GM18505 (cell line): ENCODE measurements around the gene DCP2.
A peak's percentile ranks its signal among the peaks of the same experiment; 100 is the strongest.
"Not testable (repeated sequence)": the region's sequence is repeated elsewhere in the genome, so short reads cannot be mapped to it uniquely, and the experiment has no call there.

Experiments used
- ATAC-seq: cut with Tn5 transposase; IDR thresholded peaks from one replicate; pipeline ENCODE4 v1.9.1; 2021; ENCODE audit not compliant: unreplicated experiment
- POLR2A ChIP-seq: IDR thresholded peaks from 4 replicates; pipeline ENCODE4 v1.6.1; 2011; ENCODE audit warnings: borderline replicate concordance; ENCODE audit not compliant: insufficient read depth, insufficient read length; ENCODE audit errors: extremely low read depth

Gene DCP2

DNA sequence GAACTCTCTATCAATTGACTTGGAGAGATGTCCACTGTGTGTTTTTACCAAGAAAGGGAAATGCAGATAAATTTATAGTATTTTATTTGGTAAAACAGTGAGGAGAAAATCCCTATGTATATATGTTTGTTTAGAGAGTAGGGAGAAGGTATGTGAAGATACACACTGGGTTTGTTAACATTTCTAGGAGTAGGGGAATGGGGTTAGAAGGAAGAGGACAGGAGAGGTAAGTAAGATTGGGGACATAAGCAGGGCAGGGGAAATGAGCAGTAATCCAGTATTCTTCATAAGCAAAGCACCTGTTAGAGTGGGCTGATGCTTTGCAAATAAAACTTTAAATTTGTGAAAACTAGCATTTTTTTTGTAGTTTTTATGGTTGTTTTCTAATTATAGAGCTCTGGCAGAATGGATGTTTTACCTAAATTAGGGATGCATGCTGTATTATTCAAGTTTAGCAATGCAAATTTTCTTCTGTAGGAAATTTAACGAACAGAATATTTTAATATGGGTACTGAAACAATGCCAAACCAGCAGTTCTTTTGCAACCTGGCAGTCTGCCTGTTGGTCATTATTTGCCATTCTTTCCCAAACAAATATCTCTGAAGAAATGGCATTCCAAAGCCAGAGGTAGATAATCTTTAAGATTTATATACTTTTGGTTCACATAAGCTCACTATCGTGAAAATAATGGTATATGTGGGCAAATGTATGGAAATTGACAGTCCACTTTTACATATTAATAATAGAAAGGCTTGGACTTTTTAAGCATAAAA lies 19.4 kb upstream of the DCP2 start:
- TF ChIP-seq POLR2A = no peak
- ATAC-seq = no peak

DNA sequence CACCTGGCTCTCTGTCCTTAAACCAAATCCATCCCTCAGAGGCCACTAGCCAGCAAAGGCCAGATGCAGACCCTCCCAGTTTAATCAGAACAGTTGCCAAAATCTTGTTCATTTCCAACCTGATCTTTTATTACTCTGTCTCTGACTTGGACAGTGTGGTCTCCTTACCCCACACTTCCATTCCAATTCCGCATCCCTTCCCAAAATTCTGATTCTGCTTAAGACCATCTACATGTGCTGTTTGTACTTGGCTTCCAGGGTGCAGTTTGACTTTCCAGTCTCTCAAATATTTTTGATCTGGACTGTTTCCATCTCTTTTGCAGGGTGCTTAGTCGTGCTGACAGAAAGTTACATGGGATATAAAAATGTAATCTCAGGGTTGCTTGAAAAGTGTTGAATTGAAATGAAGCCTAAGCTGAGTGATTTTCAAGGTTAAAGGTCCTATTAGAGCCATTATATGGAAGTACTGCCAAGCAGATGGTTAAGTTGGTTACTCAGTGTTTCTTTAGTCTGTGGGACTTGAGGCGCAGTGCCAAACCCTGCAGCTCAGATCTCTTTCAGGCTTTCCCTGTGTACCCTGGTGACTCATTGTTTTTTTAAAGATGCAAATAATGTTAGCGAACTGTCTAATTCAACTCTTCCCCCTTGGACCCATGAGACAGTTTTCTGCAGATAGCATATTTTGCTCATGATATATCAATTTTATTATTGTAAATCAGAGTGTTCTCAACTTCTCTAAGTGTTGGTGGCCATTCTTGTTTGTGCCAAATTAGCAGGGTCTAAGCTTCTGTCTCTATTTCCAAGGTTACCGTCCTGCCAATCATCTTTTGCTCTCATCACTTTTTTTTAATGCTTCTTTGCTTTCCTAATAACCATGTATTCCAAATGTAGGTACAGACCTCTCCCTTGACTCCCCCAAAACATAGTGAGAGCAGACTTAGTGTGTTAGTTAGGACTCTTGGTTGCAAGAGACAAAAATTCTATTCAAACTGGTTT lies 18.2 kb upstream of the DCP2 start:
- peak; percentile 79 for ATAC-seq
- no peak for TF ChIP-seq POLR2A

DNA sequence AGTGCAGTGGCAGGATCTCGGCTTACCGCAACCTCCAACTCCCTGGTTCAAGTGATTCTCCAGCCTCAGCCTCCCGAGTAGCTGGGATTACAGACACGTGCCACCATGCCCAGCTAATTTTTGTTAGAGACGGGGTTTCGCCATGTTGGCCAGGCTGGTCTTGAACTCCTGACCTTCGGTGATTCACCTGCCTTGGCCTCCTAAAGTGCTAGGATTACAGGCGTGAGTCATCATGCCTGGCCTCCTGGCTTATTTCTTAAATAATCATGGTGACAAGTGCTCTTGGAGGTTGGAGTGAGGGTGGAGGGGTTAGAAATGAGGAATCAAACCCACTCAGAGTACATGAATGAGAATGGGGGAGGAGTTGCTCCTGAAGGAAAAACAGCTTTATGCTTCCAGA lies 16.7 kb upstream of the DCP2 start:
- not testable (repeated sequence) for ATAC-seq

DNA sequence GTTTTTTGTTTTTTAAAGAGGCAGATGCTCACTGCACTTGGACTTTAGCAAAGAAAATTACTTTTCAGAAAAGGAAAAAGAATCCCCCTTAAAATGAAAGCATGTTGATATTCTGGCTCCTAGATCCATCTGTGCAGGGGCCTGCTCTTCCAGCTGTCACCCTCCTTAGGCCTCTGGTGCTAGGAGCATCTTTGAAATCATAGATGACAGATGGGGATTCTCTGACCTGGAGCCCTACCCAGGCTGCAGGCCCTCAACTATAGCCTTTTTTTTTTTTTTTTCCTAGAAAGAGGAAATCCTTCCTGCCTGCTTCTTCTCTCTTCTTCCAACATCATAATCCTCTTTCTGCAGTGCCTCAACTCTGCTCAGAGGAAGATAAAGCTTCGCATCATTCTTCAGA lies 16.3 kb upstream of the DCP2 start:
- no peak for ATAC-seq
- TF ChIP-seq POLR2A = no peak

DNA sequence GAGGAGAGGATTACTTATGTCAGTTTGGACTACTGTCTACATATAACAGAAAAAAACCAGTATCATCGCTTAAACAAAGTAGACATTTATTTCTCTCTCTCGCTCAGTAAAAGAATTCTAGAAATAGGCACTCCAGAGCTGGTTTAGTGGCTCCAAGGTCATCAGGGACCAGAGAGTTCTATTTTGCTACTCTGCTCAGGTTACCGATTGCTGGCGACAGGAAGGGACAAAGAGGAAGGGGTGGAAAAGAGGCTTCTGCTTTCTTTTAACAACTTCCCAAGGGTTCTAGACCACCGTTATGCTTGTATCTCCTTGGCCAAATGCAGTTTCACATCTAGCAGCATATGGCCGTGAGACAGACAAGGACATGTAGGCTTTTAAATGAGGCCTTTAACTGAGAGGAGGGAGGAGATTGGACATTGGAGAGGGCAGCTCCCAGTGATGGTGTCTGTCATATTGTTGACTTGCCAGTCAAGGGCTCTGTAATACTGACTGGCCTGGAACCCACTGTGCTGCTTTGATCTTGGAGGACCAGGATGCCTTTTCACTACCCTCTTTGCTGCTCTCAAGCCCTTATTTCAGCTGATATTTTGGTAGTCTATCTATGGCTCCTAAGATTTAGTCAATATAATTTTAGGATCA lies 15.6 kb upstream of the DCP2 start:
- TF ChIP-seq POLR2A = no peak
- no peak for ATAC-seq

DNA sequence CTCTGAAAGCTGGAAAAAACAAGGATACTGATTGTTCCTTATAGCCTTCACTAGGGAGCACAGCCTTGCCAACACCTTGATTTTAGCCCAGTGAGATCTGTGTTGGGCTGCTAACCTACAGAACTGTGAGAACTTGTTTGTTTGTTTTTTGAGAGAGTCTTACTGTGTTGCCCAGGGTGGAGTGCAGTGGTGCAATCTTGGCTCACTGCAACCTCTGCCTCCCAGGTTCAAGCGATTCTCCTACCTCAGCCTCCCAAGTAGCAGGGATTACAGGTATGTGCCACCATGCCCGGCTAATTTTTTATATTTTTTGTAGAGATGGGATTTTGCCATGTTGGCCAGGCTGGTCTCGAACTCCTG lies 13.2 kb upstream of the DCP2 start:
- not testable (repeated sequence) for ATAC-seq

DNA sequence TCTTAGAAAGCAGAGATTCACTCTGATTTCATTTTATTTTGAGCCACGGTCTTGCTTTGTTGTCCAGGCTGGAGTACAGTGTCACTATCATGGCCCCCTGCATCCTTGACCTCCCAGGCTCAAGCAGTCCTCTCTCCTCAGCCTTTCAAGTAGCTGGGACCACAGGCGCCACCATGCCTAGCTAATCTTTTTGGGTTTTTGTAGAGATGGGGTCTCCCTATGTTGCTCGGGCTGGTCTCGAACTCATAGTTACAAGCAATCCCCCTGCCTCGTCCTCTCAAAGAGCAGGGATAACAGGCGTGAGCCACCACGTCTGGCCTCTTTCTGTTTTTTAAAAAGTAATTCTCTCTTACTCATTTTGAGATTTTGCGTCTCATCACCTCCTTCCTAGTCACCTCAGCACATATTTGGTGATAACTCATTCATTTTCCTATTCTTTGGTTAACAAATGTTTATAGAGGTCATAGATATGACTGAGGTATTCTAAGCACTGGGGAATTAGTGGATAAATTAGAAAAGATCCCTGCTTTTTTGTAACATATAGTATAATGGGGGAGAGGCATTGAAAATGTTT lies 10.8 kb upstream of the DCP2 start:
- TF ChIP-seq POLR2A = no peak
- ATAC-seq = no peak

DNA sequence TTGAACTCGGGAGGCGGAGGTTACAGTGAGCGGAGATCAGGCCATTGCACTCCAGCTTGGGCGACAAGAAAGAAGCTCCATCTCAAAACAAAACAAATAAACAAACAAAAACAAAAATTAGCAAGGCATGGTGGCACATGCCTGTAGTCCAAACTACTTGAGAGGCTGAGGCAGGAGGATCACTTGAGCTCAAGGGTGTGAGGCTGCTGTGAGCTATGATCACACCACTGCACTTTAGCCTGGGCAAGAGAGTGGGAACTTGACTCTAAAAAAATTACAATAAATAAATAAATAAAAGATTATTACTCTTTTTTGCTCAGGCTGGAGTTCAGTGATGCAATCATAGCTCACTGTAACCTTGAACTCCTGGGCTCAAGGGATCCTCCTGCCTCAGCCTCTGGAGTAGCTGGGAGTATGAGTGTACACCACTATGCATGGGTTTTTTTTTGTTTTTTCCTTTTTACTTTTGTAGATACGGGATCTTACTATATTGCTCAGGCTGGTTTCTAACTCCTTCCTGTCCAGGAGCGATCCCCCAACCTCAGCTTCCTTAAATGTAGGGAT lies 9.0 kb upstream of the DCP2 start:
- no peak for TF ChIP-seq POLR2A
- no peak for ATAC-seq

DNA sequence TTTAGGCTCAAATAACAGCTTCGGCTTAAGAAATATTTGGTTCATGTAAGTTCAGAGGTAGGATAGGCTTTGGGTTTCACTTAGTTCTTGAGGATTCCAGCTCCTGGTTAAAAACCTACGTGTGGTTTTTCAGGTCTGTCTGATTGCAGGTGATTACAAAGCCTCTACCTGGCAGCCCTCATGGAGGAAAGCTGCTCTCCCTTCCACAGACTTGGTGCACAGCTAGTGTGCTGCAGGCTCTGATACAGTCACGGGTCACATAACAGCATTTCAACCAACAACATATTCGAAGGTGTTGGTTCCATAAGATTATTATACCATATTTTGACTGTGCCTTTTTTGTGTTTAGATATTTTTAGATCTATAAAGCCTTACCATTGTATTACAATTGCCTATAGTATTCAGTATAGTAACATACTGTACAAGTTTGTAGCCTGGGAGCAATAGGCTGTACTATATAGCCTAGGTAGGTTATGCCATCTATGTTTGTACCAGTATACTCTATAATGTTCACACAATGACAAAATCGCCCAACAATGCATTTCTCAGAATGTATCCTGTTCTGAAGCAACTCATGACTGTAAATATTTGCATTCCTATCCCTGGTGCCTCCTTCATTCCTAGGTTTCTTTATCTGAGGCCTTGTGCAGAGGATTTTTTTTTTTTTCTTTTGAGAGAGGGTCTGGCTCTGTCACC lies 8.0 kb upstream of the DCP2 start:
- no peak for ATAC-seq
- no peak for TF ChIP-seq POLR2A

DNA sequence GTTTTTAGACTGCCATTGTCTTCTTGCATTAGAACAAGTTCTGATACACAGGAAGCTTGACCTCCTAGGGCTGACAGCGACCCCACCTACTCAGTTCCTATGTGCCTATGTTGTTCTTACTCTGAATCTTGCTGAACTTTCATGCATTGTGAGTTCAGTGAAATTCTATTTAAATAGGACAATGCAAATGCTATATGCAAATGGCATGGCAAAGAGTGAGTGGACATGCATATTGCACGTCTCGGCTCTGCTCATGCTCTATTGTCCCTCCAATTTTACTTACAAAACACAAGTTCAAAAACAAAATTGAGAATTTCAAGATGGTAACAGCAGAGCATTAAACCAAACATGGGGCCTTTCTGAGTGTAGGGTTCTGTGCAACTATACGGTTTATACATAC lies 5.3 kb upstream of the DCP2 start:
- ATAC-seq = no peak
- no peak for TF ChIP-seq POLR2A

DNA sequence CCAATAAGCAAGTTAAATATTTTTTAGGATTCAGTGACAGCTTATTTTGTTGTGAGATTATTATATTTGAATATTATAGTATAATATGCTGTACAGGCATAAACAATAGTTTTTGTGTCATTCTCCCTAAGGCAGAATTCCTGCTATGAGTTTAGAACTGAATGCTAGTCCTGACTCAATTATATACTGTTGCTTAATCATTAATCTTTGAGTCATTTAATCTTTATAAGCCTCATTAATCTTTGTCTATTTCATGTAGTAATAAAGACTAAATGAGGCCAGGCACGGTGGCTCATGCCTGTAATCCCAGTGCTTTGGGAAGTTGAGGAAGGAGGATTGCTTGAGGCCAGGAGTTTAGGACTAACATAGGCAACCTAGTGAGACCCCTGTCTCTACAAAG lies 3.6 kb upstream of the DCP2 start:
- TF ChIP-seq POLR2A = no peak
- no peak for ATAC-seq

DNA sequence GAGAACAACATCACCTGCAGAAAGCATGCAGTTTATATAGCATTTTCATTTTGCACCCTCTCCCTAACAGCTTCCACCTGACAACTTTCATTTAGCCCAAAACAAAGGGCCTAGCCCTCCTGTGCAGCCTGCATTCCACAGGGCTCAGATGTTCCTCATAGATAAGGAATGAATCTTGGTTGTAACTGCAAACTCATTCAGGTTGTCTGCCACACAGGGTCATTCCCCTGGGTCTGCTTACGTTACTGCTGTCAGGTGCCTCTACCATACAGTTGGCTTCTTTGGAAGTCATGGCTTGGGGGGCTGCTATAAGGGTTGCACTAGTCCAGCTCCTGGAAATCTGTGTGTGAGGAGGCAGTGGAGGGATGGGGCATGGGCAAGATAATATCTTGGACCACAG lies 2.7 kb upstream of the DCP2 start:
- no peak for ATAC-seq
- TF ChIP-seq POLR2A = no peak

DNA sequence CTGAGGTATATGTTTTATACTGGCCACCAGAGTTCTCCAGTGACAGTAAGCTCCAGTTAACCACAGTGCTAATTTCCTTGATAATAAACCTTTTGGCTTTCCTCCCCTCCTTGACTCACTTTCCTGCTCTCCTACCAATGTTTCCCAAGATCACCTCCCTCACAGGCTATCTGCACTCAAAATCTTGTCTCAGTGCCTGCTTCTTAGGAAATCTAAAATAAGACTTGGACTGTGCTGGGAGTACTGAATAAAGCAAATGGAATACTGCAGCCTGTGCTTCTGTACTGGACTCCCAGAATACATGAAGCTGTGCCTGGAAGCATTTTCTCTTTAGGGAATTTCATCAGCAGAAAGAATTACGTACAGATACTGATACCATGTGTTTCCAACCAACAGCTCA lies 1.7 kb upstream of the DCP2 start:
- TF ChIP-seq POLR2A = no peak
- ATAC-seq = no peak

DNA sequence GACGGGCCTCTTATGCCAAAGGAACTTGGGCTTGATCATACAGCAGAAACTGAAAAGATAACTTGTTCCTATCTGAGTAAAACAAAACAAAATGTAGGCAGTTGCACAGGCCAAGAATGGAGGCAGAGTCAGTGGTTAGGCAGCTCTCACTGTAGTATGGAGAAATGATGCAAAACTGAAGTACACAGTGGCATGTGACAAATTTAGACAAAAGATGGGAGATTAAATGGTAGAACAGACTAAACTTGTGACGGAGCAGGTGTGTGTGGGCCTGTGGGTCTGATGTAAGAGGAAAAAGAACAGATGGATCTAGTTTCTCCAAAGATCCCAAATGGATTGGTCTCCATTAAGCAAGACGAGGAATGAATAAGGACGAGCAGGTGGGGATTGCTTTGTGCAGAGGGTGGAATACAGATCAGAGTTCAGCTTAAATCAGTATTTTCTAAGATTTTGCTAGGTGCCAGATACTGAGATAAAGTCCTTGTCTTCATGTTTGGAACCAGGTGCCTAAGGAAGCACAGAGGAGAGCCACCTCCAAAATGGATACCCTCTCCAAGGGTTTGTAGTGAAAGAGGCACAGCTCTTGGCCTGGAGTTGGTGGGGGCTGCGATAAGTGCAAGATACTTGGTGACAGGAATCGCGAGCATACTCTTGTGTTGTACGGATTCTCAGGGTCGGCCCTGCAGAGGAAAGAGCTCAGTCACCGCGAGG lies 722 bp upstream of the DCP2 start:
- ATAC-seq = peak; percentile 21
- TF ChIP-seq POLR2A = no peak
